ENCODE data around the gene CD4.
A peak's percentile ranks its signal among the peaks of the same experiment; 100 is the strongest.

CD4 gene

GRCh38 chr12:6796576-6796975, 7.2 kb downstream of the CD4 start:
- Histone ChIP-seq H3K27me3 (ENCODE audit: insufficient read depth, low read length, poor library complexity) (no peaks in the 10 kb centered on the region), H4K5ac (ENCODE audit: low read length) (no peak overlapping the region), H3K4me2 (ENCODE audit: low read length) (no peak overlapping the region), H3K56ac (ENCODE audit: low read length) (no peak overlapping the region), H4K8ac (ENCODE audit: low read depth, low read length) (no peak overlapping the region), H3K4ac (ENCODE audit: low read depth, low read length) (no peak overlapping the region), H3K18ac (ENCODE audit: low read length) (no peak overlapping the region), H3K23ac (ENCODE audit: low read length) (no peak overlapping the region), H3K27ac (ENCODE audit: low read depth, low read length) (no peak overlapping the region), H2BK15ac (replicated peaks; ENCODE audit: low read depth) (no peak overlapping the region), H3K4me3 (ENCODE audit: low read length) (no peak overlapping the region), H3K9ac (ENCODE audit: low read length) (no peak overlapping the region), H3K79me1 (ENCODE audit: low read length) (no peaks in the 10 kb centered on the region), H3K36me3 (ENCODE audit: control insufficient read depth, insufficient read depth, low read length) (no peaks in the 10 kb centered on the region), H2AK5ac (ENCODE audit: low read length) (no peak overlapping the region), H3K4me1 (ENCODE audit: control insufficient read depth, low read depth, low read length) (no peaks in the 10 kb centered on the region), H2BK5ac (ENCODE audit: low read length) (no peak overlapping the region), H2BK120ac (ENCODE audit: low read depth, low read length) (no peak overlapping the region), H3K79me2 (ENCODE audit: control insufficient read depth, insufficient read depth, low read length) (no peaks in the 10 kb centered on the region)
- DNase-seq, result no peak
- no CpG with 5 or more reads among the region's 4 CpGs for WGBS (ENCODE audit: extremely low coverage, insufficient coverage, low lambda C conversion rate)

DNA sequence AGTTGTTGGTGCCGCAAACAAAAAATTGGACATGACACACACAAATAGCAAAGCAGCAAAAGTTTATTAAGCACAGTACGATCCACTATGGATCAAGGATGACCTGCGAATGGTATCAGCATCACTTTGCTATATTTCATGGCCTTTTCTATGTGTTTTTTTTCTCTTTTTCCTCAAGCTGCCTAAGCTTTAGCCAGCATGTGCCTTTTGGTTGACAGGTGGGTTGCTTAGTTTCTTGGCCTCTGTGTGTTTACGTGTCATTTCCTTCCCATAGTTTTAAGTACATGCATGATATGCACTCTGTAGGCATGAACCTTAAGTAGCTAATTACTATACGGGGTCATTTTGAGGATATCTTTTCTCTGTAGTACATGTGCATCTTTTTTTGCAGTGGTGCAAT, 9.8 kb downstream of the CD4 start:
- no peak overlapping the region for H2BK15ac ChIP-seq (replicated peaks; ENCODE audit: low read depth)
- H3K27ac ChIP-seq (ENCODE audit: low read depth, low read length), result no peak overlapping the region
- H3K4ac ChIP-seq (ENCODE audit: low read depth, low read length), result no peak overlapping the region
- no peak overlapping the region for H2BK120ac ChIP-seq (ENCODE audit: low read depth, low read length)
- no peak for DNase-seq
- no peak overlapping the region for H4K8ac ChIP-seq (ENCODE audit: low read depth, low read length)
- no peak overlapping the region for H3K18ac ChIP-seq (ENCODE audit: low read length)
- no peak overlapping the region for H3K56ac ChIP-seq (ENCODE audit: low read length)
- H4K5ac ChIP-seq (ENCODE audit: low read length), result no peak overlapping the region
- no peaks in the 10 kb centered on the region for H3K79me2 ChIP-seq (ENCODE audit: control insufficient read depth, insufficient read depth, low read length)
- H3K23ac ChIP-seq (ENCODE audit: low read length), result no peak overlapping the region
- H2BK5ac ChIP-seq (ENCODE audit: low read length), result no peak overlapping the region
- WGBS (ENCODE audit: extremely low coverage, insufficient coverage, low lambda C conversion rate), result no CpG with 5 or more reads among the region's 5 CpGs
- H3K36me3 ChIP-seq (ENCODE audit: control insufficient read depth, insufficient read depth, low read length), result no peaks in the 10 kb centered on the region
- H3K4me3 ChIP-seq (ENCODE audit: low read length), result no peak overlapping the region
- H3K9ac ChIP-seq (ENCODE audit: low read length), result no peak overlapping the region
- H3K27me3 ChIP-seq (ENCODE audit: insufficient read depth, low read length, poor library complexity), result no peaks in the 10 kb centered on the region
- H3K79me1 ChIP-seq (ENCODE audit: low read length), result no peaks in the 10 kb centered on the region
- no peak overlapping the region for H2AK5ac ChIP-seq (ENCODE audit: low read length)
- no peaks in the 10 kb centered on the region for H3K4me1 ChIP-seq (ENCODE audit: control insufficient read depth, low read depth, low read length)
- H3K4me2 ChIP-seq (ENCODE audit: low read length), result no peak overlapping the region

DNA sequence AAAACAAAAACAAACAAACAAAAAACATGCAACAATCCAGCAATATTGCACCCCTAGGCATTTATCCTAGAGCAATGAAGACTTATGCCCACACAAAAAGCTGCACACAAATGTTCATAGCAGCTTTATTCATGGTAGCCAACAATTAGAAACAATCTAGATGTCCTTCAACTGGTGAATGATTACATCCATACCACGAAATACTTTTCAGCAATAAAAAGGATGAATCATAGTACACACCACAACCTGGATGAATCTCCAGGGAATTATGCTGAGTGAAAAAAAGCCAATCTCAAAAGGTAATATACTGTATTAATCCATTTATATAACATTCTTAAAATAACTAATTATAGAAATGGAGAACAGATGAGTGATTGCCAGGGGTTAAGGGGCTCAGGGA, 17.8 kb downstream of the CD4 start:
- Histone ChIP-seq H3K18ac (ENCODE audit: low read length) (no peak overlapping the region), H3K9ac (ENCODE audit: low read length) (no peak overlapping the region), H2BK15ac (replicated peaks; ENCODE audit: low read depth) (no peak overlapping the region), H2BK5ac (ENCODE audit: low read length) (no peak overlapping the region), H3K4me2 (ENCODE audit: low read length) (no peak overlapping the region), H3K4ac (ENCODE audit: low read depth, low read length) (peak overlapping the region; percentile 11), H3K79me2 (ENCODE audit: control insufficient read depth, insufficient read depth, low read length) (no peaks in the 10 kb centered on the region), H3K36me3 (ENCODE audit: control insufficient read depth, insufficient read depth, low read length) (no peaks in the 10 kb centered on the region), H3K79me1 (ENCODE audit: low read length) (no peaks in the 10 kb centered on the region), H3K23ac (ENCODE audit: low read length) (no peak overlapping the region), H3K27me3 (ENCODE audit: insufficient read depth, low read length, poor library complexity) (no peaks in the 10 kb centered on the region), H2BK120ac (ENCODE audit: low read depth, low read length) (no peak overlapping the region), H3K56ac (ENCODE audit: low read length) (no peak overlapping the region), H3K27ac (ENCODE audit: low read depth, low read length) (no peak overlapping the region), H2AK5ac (ENCODE audit: low read length) (no peak overlapping the region), H4K5ac (ENCODE audit: low read length) (no peak overlapping the region), H4K8ac (ENCODE audit: low read depth, low read length) (no peak overlapping the region), H3K4me1 (ENCODE audit: control insufficient read depth, low read depth, low read length) (peaks cover 4% of the 10 kb centered on the region), H3K4me3 (ENCODE audit: low read length) (no peak overlapping the region)
- DNase-seq, result no peak
- WGBS (ENCODE audit: extremely low coverage, insufficient coverage, low lambda C conversion rate), result no CpG with 5 or more reads among the region's 1 CpG

DNA sequence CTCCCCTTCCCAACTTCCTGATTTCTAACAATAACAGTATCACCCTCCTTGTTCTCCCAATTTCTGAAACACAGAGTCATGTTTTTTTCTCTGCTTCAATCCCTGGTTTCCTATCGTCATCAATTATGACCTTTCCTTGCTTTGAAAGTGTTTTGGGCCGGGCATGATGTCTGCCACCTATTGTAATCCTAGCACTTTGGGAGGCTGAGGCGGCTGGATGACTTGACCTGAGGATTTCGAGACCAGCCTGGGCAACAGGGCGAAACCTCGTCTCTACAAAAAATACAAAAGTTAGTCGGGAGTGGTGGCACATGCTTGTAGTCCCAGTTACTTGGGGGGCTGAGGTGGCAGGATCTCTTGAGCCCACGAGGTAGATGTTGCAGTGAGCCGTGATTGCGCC, 19.7 kb downstream of the CD4 start:
- Histone ChIP-seq H3K4me2 (ENCODE audit: low read length) (no peak overlapping the region), H4K8ac (ENCODE audit: low read depth, low read length) (no peak overlapping the region), H3K4me1 (ENCODE audit: control insufficient read depth, low read depth, low read length) (peaks cover 4% of the 10 kb centered on the region), H3K27ac (ENCODE audit: low read depth, low read length) (no peak overlapping the region), H3K27me3 (ENCODE audit: insufficient read depth, low read length, poor library complexity) (no peaks in the 10 kb centered on the region), H3K36me3 (ENCODE audit: control insufficient read depth, insufficient read depth, low read length) (no peaks in the 10 kb centered on the region), H3K4ac (ENCODE audit: low read depth, low read length) (no peak overlapping the region), H4K5ac (ENCODE audit: low read length) (no peak overlapping the region), H2BK5ac (ENCODE audit: low read length) (no peak overlapping the region), H3K56ac (ENCODE audit: low read length) (peak overlapping the region; percentile 68), H3K79me2 (ENCODE audit: control insufficient read depth, insufficient read depth, low read length) (no peaks in the 10 kb centered on the region), H3K79me1 (ENCODE audit: low read length) (no peaks in the 10 kb centered on the region), H2BK15ac (replicated peaks; ENCODE audit: low read depth) (no peak overlapping the region), H2AK5ac (ENCODE audit: low read length) (no peak overlapping the region), H3K23ac (ENCODE audit: low read length) (no peak overlapping the region), H3K9ac (ENCODE audit: low read length) (no peak overlapping the region), H2BK120ac (ENCODE audit: low read depth, low read length) (no peak overlapping the region), H3K4me3 (ENCODE audit: low read length) (no peak overlapping the region), H3K18ac (ENCODE audit: low read length) (no peak overlapping the region)
- WGBS (ENCODE audit: extremely low coverage, insufficient coverage, low lambda C conversion rate), result no CpG with 5 or more reads among the region's 10 CpGs
- peak; percentile 68 for DNase-seq

DNA sequence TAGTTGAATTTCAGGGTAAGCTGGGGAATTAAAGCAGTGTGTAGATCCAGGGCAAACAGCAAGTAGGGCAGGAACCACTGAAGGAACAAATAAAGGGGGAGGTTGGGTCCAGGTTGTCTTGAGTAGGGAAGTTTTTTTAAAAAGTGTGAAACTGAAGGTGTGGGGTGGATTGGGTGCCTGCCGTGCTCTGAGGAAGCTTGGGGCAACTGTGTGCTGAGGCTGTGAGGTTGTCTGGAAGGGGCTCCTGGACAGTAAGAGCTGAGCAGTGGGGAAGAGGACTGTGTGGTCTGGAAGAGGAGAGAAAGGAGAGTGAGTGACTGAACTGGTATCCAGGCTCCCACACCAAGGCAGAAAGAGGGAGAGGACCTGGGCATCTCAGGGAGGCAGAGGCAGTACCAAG, 21.4 kb downstream of the CD4 start:
- H3K4me3 ChIP-seq (ENCODE audit: low read length), result no peak overlapping the region
- DNase-seq, result no peak
- H3K9ac ChIP-seq (ENCODE audit: low read length), result peak overlapping the region; percentile 9
- peaks cover 4% of the 10 kb centered on the region for H3K4me1 ChIP-seq (ENCODE audit: control insufficient read depth, low read depth, low read length)
- H3K79me2 ChIP-seq (ENCODE audit: control insufficient read depth, insufficient read depth, low read length), result no peaks in the 10 kb centered on the region
- H3K36me3 ChIP-seq (ENCODE audit: control insufficient read depth, insufficient read depth, low read length), result no peaks in the 10 kb centered on the region
- WGBS (ENCODE audit: extremely low coverage, insufficient coverage, low lambda C conversion rate), result no CpG with 5 or more reads among the region's 1 CpG
- H3K27ac ChIP-seq (ENCODE audit: low read depth, low read length), result no peak overlapping the region
- H4K8ac ChIP-seq (ENCODE audit: low read depth, low read length), result no peak overlapping the region
- H2BK15ac ChIP-seq (replicated peaks; ENCODE audit: low read depth), result no peak overlapping the region
- H2BK120ac ChIP-seq (ENCODE audit: low read depth, low read length), result no peak overlapping the region
- no peak overlapping the region for H2BK5ac ChIP-seq (ENCODE audit: low read length)
- no peak overlapping the region for H2AK5ac ChIP-seq (ENCODE audit: low read length)
- H4K5ac ChIP-seq (ENCODE audit: low read length), result no peak overlapping the region
- H3K4me2 ChIP-seq (ENCODE audit: low read length), result no peak overlapping the region
- H3K23ac ChIP-seq (ENCODE audit: low read length), result no peak overlapping the region
- no peaks in the 10 kb centered on the region for H3K79me1 ChIP-seq (ENCODE audit: low read length)
- H3K4ac ChIP-seq (ENCODE audit: low read depth, low read length), result no peak overlapping the region
- peak overlapping the region; percentile 18 for H3K56ac ChIP-seq (ENCODE audit: low read length)
- H3K27me3 ChIP-seq (ENCODE audit: insufficient read depth, low read length, poor library complexity), result no peaks in the 10 kb centered on the region
- no peak overlapping the region for H3K18ac ChIP-seq (ENCODE audit: low read length)

- Histone ChIP-seq H3K79me1 (ENCODE audit: low read length) (no peaks in the 10 kb centered on the region), H3K23ac (ENCODE audit: low read length) (no peak overlapping the region), H3K36me3 (ENCODE audit: control insufficient read depth, insufficient read depth, low read length) (no peaks in the 10 kb centered on the region)
Measured at GRCh38 chr12:6813363-6813762, 24.0 kb downstream of the CD4 start.

More at GRCh38 chr12:6813363-6813762, 24.0 kb downstream of the CD4 start:
- H3K4me3 ChIP-seq (ENCODE audit: low read length), result no peak overlapping the region
- WGBS (ENCODE audit: extremely low coverage, insufficient coverage, low lambda C conversion rate), result no CpG with 5 or more reads among the region's 4 CpGs
- H2BK15ac ChIP-seq (replicated peaks; ENCODE audit: low read depth), result no peak overlapping the region
- H3K56ac ChIP-seq (ENCODE audit: low read length), result no peak overlapping the region
- H3K79me2 ChIP-seq (ENCODE audit: control insufficient read depth, insufficient read depth, low read length), result no peaks in the 10 kb centered on the region
- H3K18ac ChIP-seq (ENCODE audit: low read length), result no peak overlapping the region
- H4K8ac ChIP-seq (ENCODE audit: low read depth, low read length), result no peak overlapping the region
- no peak overlapping the region for H2BK5ac ChIP-seq (ENCODE audit: low read length)
- H3K9ac ChIP-seq (ENCODE audit: low read length), result no peak overlapping the region
- no peak for DNase-seq
- H2BK120ac ChIP-seq (ENCODE audit: low read depth, low read length), result no peak overlapping the region
- peaks cover 4% of the 10 kb centered on the region for H3K4me1 ChIP-seq (ENCODE audit: control insufficient read depth, low read depth, low read length)
- H3K27ac ChIP-seq (ENCODE audit: low read depth, low read length), result no peak overlapping the region
- H3K4me2 ChIP-seq (ENCODE audit: low read length), result no peak overlapping the region
- H2AK5ac ChIP-seq (ENCODE audit: low read length), result no peak overlapping the region
- H3K27me3 ChIP-seq (ENCODE audit: insufficient read depth, low read length, poor library complexity), result no peaks in the 10 kb centered on the region
- H3K4ac ChIP-seq (ENCODE audit: low read depth, low read length), result no peak overlapping the region
- H4K5ac ChIP-seq (ENCODE audit: low read length), result no peak overlapping the region
